Activated CD4-positive, alpha-beta T cell treated with anti-CD3 and anti-CD28 coated beads, Interleukin-2, amount 50 U/mL, for 48 hours (primary cell): ENCODE measurements around the gene NFIA.

Experiments used
- DNase-seq, 2 experiments: peaks; one replicate each; pipeline ENCODE4 v3.0.0-alpha.2; 2020

Gene NFIA

DNA sequence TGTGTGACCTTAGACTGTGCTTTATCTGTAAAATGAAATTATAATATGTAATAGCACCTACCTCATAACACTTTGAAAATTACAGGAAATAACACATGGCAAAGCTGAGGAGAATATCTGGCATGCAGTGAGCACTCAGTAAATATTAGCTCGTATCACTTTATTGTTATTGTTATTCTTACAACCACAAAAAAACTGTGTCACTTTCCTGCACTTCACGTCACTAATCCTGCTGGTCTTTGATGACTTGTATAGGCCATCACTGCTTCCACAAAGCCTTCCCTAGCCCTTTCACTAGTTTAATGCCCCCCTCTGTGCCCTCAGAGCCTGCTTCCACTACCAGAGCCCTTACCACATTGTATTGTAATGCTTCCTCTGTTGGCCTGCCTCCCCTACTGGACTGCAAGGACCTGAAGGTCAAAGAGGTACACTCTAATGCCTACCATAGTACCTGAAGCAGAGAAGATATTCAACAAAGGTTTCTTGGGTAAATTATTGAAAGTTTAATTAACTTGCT lies 231.6 kb downstream of the NFIA start:
- no peak for DNase-seq

DNA sequence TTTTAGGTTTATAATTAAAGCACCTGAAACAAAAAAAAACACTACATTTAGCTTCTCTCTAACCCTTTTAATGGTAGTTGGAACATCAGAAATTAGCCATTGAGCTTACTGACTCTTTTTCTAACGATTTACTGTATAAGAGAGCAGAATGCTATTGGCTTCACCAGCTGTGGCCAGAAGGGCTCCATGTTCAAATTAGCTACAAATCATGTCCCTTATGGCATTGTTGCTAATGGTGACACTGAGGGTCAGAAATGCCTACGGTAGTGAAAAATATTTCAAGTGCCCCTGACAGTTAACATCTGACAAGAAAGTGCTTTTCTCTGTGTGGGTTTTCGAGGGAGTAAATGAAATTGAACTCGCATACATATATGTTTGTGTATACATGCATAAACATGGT lies 232.7 kb downstream of the NFIA start:
- DNase-seq = no peak

DNA sequence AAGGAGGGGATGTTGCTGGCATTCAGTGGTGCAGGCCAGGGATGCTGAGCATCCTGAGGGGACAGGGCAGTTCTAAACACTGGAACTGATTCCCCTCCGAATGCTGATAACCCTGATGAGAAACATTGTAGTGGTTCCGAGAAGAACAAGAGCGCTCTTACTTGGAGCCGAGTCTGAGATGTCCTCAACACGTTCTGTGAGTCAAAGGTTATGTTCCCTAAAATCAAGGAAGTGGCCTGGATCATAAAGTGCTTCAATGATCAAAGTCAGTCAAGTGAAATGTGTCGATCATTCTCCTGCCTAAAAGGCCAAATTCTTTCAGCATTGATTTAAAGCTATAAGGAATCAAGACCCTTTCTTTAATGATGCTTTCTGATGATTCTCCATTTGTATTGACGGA lies 234.1 kb downstream of the NFIA start:
- DNase-seq = no peak

DNA sequence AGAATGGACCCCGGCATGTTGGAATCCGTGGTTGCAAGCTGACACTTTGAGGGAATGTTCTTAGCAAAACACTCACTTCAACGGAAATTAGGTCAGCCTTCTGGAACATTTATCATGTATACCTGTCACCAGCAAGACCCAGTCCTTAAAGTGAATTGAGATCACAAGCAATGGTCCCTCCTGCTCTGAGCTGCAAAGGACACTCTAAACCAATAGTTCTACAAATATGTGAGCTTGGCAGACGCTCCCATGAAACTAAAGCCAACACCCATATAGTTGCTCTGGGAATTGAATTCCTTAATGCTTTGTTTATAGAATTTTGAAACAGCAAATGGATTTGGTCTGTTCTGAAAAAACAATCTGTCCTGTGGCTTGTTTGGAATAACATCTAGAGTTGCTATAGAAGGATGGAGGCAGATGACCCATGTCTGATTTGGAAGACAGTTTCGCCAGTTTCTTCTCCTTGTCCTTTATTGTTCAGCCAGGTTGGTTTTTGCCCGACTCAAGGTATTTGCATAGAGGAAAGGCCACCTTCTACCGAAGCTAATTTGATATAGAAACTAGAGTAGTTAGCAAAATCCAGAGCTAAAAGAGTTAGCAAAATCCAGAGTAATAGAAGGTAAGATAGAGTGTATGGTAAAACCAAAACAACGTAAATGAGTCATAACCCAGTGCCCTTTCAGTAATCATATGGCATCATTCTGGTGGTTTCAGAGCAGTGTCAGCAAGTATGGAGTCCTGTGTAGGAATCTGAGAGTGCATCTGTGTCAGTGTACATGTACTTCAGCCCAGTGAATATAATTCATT lies 236.2 kb downstream of the NFIA start:
- peak in 1 of 2 experiments; percentile 26 for DNase-seq

DNA sequence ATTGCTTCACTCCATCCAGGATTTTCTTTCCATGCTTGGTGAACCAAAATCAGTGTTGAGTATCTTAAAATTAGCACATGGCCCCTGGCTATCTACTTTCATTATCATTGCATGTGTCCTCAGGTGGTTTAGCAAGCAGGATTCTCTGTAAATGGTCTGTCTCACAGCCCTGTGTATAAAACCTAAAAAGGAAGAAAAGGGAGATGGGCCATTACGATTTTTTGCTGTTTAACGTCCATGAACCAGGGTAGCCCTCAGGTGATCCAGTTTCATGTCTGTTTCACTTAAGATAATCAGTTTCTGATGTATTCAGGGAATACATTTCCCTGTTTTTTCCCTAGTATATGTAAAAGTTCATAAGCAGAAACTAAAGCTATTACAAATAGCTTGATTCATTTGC lies 238.2 kb downstream of the NFIA start:
- no peak for DNase-seq

DNA sequence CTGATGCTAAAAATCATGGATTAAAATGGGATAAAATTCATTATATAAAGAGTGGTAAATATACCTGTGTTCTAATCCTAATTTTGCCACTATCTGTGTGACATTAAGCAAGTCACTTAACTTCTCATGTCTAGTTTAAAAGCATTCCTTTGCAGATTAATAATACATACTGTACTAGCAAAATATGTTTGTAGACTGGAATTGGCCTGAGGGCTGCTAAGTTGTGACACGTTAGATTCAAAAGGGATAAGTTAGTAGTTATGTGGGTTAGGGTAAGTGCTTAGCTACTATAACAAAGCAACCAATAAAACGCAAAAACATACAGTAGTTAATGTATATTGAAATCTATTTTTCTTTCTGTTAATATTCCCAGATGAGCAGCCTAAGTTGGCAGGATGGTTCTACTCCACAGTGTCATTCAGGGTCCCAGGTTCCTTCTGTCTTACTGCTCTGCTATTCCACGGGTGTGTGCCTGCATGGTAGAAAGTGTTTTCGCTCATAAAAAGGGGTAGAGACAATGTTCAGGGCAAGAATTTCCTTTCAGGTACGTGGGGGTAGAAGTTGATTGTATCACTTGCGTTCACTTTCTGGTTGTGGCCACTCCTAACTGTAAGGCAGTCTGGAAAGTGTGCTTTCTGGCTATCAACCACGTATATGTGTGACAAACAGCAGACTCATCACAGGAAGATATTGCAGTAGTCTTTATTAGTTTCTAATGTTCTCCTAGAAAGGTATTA lies 239.8 kb downstream of the NFIA start:
- no peak for DNase-seq

DNA sequence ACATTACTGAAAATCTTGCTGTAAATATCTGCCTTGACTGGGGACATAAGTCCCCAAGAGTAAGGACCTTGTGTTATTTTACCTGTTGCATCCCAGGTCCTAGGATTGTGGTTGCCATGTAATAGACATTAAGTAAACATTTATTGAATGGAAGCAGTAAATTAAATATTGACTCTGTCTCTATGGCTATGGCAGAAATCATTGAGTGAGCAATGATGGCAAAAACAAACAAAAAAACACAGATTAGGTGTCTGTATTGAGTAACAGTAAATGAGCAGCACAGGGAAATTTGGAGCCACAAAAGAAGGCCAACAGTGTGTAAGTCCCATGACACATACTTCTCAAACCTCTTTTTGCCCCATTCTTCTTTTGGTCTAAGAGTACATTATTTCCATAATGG lies 240.4 kb downstream of the NFIA start:
- DNase-seq = no peak

DNA sequence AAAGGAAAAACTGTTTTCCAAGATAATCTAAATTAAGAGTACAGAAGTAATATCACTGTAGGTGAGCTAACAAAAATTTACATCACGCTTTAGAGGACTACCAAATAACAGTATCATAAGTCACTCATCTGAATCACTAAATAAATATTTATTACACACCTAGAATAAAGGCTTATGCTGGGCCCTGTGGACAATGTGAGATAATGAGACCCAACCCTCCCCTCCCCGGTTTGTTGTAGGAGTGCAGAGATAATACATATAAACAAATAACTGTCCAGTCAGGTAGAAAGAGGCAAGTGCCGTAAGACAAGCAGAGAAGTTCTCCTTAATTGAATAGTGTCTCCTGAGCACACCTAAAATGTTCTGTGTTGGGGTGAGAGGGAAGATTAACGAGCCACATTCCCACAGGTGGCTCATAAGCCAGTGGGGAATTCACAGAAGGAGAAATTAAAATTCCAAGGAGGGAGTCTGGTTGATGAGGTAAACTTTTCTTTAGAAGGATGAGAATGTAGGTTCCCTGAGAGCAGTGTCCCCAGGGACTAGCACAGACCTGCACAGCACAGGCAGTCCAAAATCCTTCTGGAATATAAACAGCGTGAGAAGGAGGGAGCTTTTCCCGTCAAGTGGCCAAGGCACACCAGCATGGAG lies 241.4 kb downstream of the NFIA start:
- no peak for DNase-seq

DNA sequence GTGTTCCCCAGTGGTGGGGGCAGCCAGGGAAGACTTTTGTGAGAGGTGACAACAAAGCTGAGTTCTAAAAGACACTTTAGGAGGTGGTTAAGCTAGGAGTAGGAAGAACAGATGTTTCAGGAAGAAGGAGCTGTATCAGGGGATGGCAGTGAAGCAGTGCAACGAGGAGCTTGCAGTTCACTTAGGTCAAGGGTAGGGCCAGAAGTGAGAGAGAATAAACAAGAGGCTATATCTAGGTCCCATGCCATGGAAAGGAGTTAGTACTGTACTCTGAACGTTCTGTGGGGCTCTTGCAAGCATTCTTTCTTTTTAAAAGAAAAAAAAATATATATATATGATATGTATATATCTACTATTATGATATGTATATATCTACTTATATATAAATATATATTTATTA lies 244.4 kb downstream of the NFIA start:
- no peak for DNase-seq

DNA sequence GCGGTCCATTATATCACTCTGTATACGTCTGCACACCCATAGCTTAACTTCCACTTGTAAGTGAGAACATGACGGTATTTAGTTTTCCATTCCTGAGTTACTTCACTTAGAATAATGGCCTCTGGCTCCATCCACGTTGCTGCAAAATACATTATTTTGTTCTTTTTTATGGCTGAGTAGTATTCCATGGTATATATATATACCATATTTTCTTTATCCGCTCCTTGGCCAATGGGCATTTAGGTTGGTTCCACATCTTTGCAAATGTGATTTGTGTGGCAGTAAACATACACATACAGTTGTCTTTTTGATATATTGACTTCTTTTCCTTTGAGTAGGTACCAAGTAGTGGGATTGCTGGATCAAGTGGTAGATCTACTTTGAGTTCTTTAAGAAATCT lies 245.1 kb downstream of the NFIA start:
- DNase-seq = no peak

DNA sequence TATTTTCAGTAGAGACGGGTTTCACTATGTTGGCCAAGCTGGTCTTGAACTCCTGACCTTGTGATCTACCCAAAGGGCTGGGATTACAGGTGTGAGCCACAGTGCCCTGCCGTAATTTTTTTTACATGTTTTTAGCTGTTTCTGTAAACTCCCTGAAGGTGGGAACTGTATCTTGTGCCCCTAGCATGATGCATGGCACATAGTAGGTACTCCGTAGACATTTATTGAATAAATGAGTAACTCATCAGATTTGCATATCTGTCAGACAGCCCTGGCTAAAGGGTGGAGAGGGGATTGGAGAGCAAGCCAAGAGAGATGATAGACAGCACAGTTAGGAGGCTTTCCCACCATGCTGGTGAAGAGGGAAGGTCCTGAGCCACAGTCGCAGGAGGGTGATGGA lies 247.2 kb downstream of the NFIA start:
- no peak for DNase-seq

DNA sequence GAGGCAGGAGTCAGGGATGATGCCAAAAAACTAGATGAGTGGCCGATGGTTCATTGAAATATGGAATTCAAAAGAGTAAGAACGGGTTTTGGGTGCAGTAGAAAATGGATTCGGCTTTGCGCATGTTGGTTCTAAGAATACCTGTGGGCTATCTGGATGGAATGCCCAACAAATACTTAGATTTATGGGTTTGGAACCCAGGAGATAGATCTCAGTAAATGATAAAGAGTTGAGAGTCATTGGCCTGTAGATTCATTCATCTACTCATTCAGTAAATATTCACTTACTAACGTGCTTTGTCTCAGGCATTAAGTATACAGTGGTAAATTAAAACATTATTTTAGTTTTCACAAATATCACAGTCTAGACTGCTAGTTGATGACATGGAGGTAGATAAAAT lies 247.7 kb downstream of the NFIA start:
- DNase-seq = no peak

DNA sequence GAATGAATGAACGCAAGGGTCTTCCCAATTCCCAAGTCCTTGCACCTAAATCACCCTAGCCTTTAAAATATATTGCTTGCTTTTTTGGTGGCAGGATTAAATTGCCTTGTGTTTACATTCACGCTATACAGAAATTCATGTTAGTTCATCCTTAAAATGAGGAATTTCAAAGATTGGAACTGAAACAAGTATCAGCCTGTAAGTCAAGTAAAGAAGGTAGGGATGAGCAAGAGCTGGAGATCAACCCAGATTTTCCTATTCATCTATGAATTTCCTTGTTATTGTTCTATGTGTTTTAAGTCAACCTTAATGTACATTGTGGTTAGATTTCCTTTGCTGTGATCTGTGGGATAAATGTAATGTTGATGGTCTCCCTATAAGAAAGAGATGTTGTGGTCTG lies 248.2 kb downstream of the NFIA start:
- DNase-seq = no peak

DNA sequence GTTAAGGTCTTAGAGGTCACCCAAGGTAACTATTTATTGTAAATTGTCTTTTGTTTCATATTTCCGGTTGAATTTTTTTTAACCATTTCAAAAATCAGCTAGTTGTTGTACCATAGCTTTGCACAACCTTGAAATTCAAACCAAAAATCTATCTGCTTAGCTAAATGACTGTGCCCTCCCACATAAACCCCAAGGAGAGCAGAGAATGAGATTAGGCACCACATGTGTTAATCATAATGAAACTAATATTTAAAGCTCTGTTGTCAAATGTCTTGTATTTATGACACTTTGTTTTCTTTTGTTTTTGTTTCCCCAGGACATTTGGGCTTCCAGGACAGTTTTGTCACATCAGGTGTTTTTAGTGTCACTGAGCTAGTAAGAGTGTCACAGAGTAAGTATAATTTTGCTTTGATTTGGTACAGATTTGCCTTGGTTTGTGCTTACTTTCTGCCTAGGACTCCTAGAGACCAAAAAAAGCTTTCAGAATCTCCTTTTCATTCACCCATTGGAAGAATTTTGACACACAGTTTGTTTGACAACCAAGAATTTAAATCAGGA lies 249.9 kb downstream of the NFIA start:
- DNase-seq = no peak

DNA sequence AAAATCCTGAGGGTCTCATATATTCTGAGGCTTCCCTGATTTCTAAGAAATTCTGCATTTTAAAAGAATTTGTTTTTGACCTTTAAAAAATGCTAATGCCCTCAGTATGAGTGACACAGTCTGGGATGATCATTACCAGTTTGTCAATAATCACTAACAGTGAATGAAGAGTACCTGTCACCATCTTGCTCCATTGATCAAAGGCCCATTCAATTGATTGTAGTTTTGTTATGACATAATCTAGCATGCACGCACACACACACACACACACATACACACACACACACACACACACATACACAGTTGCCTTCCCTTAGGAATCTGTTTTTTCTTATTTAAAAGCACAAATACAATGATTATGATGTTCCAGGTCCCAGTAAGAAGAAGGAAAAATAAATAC lies 250.4 kb downstream of the NFIA start:
- DNase-seq = no peak

DNA sequence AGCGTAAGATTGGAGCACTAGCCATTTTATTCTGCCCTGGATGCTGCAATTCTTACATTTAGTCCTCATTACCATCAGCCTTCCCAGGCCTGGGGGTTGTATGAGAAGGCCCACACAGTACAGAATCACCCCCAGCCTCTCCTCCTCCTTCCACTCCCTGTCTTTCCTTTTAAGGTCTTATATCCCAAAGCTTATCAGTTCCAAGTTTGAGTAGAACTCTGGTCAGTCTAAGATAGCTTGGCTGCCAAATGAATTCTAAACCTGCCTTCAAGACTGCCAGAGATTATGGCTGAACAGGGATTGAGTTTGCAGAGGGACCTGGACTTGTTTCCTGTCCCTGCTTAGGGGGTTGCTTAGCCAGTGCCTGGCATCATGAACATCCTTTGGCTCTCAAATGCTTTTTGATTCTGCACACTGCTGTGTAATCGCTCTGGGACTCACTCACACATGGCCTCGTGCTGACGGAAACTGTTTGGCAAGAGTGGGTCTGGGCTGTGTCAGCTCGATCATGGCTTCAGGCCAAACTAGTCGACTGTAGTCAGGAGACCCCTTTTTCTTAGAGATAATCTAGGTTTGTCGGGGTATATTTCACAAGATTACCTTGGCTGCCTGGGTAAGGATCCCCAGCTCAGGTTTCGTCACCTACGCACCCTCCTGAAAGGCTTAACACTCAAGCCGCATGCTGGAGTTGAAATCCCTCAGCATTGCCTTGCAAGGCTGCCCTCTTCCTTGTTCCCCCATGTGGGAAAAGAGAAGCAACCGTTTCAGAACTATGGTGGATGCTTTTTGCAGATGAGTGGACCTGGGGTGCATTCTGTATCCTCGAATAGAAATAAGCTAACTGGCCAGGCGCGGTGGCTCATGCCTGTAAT lies 252.6 kb downstream of the NFIA start:
- no peak for DNase-seq

DNA sequence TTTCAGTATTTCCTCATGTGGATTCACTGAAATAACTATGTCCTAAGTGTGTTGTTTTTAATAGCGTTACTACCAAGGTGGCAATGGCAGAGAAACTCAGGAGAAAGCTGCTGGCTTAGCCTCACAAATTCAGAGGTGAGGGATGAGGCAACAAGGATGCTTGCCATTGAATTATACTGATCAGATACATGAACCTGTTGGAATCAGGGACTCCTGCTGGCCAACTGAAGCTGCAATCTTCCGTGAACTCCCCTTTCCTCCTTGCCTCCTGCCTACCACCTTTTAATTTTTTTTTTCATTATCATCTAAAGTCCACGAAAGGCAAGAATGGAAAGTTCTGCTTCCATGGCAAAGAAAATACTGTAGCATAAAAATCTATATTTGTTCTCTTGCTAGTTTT lies 254.7 kb downstream of the NFIA start:
- no peak for DNase-seq

DNA sequence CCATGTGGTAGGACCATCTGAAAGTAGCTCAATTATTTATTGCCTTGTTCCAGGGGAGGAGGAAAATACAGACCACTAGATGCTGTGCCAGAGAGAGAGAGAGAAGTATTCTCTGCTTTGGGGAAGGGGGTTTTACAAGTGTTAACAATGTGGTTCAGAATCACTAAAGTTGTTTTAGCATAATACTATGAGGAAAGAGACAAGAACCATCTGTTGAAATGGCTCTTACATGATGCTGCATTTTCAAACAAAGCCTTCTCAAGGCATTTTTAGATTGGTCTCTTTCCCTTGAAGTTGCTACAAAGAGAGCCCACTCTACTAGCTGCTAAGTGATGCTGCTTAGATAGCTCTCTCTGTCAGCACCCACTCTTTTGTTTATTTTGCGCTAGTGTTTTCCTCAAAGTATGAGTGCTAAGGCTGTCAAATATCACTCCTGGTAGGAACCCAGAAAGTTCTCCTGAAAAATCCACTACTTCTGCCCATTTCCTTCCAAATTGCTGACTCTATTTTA lies 255.1 kb downstream of the NFIA start:
- no peak for DNase-seq

DNA sequence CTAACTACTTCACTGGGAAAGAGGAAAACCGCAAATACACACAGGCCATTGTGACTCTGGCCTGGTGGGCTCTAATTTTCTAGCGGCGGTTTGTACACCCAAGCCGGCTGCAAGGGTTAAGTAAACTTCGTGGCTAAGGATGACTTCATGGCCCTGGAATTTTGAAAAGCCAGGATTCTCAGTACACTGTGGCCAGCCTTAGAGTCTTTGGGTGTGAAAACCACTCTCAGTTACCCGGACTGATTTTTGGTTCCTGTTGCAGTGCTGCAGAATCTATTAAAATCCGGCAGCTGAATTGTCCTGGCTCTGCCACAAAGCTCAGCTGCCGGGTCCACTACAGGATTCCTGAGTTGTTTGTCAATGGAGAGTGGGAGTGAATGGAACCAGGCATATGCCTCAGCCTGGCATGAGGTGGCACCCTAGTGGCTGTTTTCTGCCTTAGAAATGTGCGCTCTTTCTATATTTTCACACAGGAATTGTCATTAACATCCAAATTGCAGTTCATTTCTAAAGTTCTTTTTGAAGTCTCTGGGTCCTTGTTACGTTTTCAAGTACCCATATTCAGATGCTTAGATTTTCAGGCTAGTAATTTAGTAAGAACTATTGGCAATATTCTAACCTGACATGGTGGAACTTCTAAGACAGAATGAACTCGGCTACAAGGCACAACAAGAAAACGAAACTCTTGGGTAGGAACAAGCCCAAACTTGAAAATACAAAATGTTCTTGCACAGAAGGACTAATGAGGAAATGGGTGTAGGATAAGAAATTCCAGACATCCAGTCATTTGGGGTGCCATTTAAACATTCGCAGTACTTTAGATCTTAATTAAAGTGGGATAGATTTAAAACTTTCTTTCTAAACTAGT lies 255.9 kb downstream of the NFIA start:
- no peak for DNase-seq

DNA sequence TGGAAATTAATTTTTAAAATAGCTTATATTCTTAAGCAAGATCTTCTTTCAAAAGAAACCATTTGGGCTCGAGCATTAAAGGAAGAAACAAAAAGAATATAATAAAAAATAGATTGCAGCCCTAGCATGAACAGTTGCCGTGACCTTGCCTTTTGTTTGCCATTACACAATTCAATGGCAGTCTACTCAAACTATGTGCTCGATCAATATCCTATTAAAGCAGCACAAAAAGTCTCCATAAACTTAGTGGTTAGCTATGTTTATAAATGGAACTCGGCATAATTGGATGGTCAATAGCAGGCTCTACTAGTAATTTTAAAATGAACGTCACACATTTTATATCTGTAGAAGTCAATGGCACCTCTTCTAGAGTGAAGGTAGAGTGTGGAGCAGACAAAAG lies 256.5 kb downstream of the NFIA start:
- DNase-seq = no peak

DNA sequence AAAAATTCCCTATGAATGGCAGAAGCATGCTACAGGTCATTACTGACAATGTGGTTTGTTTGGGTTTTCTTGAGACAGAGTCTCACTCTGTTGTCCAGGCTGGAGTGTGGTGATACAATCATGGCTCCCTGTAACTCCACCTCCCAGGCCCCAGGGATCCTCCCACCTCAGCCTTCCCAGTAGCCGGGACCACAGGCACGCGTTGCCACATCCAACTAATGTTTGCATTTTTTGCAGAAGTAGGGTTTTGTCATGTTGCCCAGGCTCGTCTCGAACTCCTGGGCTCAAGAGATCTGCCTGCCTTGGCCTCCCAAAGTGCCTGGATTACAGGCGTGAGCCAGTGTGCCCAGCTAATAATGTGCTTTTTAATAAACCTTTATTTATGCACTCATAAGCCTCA lies 259.1 kb downstream of the NFIA start:
- DNase-seq = no peak
